Measurements from ENCODE around the gene NGEF.

DNA sequence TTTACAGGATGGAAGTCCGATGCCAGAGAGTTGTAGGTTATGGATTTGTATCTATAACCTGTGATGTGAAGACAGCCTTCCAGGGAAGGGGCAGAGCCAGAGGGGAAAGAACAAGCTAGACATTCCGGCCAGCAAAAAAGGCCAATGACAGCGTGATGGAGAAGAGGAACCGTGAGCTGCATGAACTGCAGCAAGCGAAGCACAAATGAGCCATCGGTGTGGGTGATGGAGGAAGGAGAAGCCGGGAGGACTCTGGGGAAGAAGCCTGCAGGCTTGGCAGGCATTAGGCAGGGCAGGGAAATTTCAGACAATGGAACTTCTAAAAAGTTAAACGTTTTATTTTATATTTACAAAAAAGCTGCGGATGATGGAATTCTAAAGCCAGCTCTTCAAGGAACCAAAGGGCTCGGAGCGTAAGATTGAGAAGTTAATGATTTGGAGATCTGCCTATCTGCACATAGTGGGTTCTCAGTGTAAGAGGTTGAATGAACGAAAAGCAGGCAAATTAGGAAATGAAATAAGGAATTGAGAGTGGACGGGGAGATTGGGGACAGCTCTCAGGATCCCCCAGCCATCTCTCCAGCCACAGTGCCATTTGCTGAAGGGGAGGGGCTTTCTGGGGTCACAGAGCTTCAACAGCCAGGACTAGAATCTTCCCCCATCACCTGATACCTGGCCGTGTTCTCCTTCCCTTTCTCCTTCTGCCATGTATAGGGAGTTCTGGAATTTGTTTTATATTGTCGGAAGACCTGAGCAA lies 28.4 kb downstream of the NGEF start:
- TF ChIP-seq, protein P1, sequence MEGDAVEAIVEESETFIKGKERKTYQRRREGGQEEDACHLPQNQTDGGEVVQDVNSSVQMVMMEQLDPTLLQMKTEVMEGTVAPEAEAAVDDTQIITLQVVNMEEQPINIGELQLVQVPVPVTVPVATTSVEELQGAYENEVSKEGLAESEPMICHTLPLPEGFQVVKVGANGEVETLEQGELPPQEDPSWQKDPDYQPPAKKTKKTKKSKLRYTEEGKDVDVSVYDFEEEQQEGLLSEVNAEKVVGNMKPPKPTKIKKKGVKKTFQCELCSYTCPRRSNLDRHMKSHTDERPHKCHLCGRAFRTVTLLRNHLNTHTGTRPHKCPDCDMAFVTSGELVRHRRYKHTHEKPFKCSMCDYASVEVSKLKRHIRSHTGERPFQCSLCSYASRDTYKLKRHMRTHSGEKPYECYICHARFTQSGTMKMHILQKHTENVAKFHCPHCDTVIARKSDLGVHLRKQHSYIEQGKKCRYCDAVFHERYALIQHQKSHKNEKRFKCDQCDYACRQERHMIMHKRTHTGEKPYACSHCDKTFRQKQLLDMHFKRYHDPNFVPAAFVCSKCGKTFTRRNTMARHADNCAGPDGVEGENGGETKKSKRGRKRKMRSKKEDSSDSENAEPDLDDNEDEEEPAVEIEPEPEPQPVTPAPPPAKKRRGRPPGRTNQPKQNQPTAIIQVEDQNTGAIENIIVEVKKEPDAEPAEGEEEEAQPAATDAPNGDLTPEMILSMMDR (IDR thresholded peaks at IDR 0.05), result no peak
- TF ChIP-seq ZFX (IDR thresholded peaks at IDR 0.05; ENCODE audit: borderline replicate concordance), result no peak

Data from 22Rv1 (cell line).